ENCODE data around the gene CEP162. TPM values are rescaled to one million over a fixed set of nuclear protein-coding genes. Genes with fewer than 3 reads are reported as not detected.
"Not testable (repeated sequence)": the region's sequence is repeated elsewhere in the genome, so short reads cannot be mapped to it uniquely, and the experiment has no call there.

The CEP162 gene
- total RNA-seq, 1 donor, result 6.3 TPM

DNA sequence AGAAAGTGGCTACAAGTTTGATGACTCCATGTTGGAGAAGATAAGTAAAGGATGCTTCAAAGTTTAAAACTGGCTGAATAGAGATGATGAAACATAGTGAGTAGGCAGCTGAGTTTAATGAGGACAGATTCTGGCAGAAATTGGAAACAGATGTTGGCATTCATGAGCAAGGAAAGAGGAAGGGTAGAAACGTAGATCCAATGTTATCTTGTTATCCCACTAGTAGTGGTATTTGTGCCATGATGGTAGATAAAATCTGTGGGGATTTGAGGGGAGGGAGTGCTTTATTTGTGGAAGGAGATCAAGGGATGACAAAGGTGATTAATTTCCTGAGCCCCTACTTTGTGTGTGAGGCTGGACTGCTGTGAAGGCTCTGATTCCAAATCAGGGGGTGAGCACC is 124.4 kb downstream of the CEP162 start:
- Histone ChIP-seq H3K4me3 (ENCODE audit: low read length) (no peak overlapping the region), H3K4me1 (ENCODE audit: insufficient read depth, low read length) (no peaks in the 10 kb centered on the region), H3K27me3 (ENCODE audit: insufficient read depth, low read length) (no peaks in the 10 kb centered on the region), H3K9me3 (ENCODE audit: low read depth, low read length) (no peaks in the 10 kb centered on the region)

DNA sequence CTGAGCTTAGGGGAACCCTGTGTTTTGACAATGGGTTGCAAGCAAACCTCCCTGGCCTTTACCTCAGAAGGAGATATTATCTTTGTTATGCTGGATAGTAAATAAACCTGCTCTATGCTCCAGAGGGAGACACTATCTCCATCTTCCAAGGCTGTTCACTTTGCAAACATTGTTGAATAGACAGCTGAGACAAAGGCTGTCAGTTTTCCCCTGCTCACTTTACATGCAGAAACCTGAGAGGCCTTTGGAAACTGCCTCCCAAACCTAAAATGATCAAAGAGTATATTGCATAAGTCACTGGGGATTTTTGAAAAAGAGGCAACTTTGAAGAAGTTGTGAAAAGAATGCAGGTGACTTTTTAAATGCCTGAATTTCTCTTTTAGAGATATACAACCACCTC is 132.3 kb downstream of the CEP162 start:
- Histone ChIP-seq H3K4me3 (ENCODE audit: low read length) (no peak overlapping the region), H3K27me3 (ENCODE audit: insufficient read depth, low read length) (no peaks in the 10 kb centered on the region), H3K4me1 (ENCODE audit: insufficient read depth, low read length) (no peaks in the 10 kb centered on the region), H3K9me3 (ENCODE audit: low read depth, low read length) (no peaks in the 10 kb centered on the region)

DNA sequence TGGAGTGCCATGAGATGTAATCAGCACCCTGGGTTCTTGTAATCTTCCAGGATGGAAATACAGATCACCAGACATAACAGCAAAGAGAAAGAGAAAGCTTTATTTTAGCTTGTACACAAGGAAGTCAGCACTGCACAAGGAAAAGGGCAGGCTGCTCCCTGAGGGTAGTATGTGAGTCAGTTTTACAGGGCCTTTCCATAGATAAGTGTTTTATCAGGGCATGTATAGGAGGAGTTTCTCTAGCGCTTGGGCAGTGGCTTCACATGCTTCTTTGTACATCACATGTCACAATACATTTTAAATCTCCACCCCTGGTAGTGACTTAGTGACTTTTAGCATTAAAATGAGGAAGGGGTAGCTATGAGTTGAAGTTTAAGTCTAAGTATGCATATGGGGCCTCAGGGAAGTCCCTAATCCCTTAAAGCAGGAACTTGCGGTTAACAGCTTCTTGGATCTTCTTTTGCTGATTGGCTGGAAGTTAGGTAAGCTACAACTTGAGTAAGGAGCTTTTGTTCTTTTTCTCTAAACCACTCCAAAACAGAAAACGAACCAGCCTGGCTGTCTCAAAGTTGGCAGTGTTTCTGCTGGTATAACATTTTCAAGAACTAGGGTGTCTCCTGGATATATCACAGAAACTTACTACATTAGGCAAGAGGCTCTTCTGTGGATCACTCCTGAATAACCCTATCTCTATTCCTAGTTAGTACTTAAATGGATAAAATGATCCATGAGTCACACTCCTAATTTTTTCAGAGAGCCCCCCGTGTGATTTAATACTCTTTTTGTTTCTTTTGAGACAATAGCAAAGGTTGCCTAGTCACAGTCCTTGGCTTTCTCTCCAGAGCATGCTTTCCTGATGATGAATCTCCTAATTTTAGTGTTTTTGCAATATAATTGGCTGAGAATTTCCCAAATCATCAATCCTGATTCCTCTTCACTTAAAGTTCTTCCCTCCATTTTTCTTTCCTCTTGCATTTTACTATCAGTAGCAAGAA is 133.7 kb downstream of the CEP162 start:
- Histone ChIP-seq H3K4me1 (ENCODE audit: insufficient read depth, low read length) (no peaks in the 10 kb centered on the region), H3K9me3 (ENCODE audit: low read depth, low read length) (no peaks in the 10 kb centered on the region), H3K27me3 (ENCODE audit: insufficient read depth, low read length) (no peaks in the 10 kb centered on the region), H3K4me3 (ENCODE audit: low read length) (no peak overlapping the region)

DNA sequence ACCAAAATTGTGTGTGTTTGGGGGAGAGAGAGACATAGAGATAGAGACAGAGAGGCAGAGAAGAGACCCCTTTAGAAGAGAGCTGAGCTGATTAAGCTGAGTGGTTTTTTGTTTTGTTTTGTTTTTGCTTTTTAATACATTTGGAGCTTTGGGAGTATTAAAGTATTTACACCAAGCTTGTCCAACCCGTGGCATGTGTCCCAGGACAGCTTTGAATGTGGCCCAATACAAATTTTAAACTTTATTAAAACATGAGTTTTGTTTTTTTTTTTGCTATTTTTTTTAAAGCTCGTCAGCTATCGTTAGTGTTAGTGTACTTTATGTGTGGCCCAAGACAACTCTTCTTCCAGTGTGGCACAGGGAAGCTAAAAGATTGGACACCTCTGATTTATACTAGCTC is 137.9 kb downstream of the CEP162 start:
- H3K4me1 ChIP-seq (ENCODE audit: insufficient read depth, low read length), result no peaks in the 10 kb centered on the region
- no peak overlapping the region for H3K4me3 ChIP-seq (ENCODE audit: low read length)
- H3K27me3 ChIP-seq (ENCODE audit: insufficient read depth, low read length), result no peaks in the 10 kb centered on the region
- H3K9me3 ChIP-seq (ENCODE audit: low read depth, low read length), result no peaks in the 10 kb centered on the region

DNA sequence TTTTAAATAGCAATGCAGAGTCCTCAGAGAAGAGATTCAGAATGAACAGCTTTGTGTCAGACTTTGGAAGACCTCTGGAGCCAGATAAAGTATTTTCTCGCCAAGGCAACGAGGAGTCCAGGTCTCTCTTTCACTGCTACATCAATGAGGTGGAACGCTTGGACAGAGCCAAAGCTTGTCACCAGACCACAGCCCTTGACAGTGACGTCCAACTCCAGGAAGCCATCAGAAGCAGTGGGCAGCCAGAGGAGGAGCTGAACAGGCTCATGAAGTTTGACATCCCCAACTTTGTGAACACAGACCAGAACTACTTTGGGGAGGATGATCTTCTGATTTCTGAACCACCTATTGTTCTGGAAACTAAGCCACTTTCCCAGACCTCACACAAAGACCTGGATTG is 138.4 kb downstream of the CEP162 start:
- H3K4me1 ChIP-seq (ENCODE audit: insufficient read depth, low read length), result no peaks in the 10 kb centered on the region
- no peak overlapping the region for H3K4me3 ChIP-seq (ENCODE audit: low read length)
- H3K9me3 ChIP-seq (ENCODE audit: low read depth, low read length), result no peaks in the 10 kb centered on the region
- no peaks in the 10 kb centered on the region for H3K27me3 ChIP-seq (ENCODE audit: insufficient read depth, low read length)

DNA sequence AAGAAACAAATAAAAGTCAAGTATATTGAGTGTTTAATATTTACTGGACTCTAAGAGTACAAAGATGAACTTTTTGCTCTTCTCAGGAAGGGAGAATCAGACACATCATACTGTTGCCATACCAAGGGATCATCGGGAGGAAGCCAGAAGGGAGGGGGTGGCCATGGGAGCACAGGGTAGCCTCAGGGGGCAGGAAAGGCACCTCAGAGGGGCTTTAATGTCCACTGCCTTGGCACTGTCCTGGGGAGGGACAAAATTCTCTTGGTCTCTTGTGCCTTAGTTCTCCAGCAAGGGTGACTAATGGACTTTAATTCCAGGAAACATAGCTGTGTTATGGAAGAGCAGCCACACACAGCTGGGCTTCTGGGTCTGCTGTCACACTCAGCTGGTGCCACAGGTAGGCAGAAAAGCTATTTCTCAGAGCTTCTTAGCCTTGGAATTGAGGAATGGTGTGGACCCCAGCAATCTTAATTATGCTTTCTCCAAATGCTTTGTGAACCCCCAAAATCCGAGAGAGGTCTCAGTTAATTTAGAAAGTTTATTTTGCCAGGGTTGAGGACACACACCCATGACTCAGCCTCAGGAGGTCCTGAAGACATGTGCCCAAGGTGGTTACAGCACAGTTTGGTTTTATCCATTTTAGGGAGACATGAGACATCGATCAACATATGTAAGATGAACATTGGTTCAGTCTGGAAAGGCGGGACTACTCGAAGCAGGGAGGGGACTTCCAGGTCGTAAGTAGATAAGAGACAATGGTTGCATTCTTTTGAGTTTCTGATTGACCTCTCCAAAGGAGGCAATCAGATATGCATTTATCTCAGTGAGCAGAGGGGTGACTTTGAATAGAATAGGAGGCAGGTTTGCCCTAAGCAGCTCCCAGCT is 140.7 kb downstream of the CEP162 start:
- no peaks in the 10 kb centered on the region for H3K27me3 ChIP-seq (ENCODE audit: insufficient read depth, low read length)
- no peaks in the 10 kb centered on the region for H3K4me1 ChIP-seq (ENCODE audit: insufficient read depth, low read length)
- no peaks in the 10 kb centered on the region for H3K9me3 ChIP-seq (ENCODE audit: low read depth, low read length)
- H3K4me3 ChIP-seq (ENCODE audit: low read length), result no peak overlapping the region

DNA sequence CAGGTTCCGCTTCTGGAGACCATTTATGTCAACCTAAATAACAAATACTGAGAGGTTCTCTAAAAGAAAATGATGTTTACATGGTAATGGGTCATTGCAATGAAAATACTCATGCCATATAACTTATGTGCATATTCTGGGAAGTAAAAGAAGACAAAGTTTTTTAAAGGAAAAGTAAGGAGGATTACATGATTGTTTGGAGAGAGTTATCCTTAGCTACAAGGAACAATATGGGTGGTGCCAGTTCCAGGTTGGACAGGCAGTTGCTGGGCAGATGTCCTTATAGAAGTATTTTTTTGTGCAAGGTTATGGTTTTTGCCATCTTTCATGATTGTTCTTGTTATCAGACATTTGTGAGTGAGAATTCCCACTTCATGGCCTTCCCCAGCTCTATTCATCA is 141.4 kb downstream of the CEP162 start:
- H3K9me3 ChIP-seq (ENCODE audit: low read depth, low read length), result no peaks in the 10 kb centered on the region
- H3K4me1 ChIP-seq (ENCODE audit: insufficient read depth, low read length), result no peaks in the 10 kb centered on the region

DNA sequence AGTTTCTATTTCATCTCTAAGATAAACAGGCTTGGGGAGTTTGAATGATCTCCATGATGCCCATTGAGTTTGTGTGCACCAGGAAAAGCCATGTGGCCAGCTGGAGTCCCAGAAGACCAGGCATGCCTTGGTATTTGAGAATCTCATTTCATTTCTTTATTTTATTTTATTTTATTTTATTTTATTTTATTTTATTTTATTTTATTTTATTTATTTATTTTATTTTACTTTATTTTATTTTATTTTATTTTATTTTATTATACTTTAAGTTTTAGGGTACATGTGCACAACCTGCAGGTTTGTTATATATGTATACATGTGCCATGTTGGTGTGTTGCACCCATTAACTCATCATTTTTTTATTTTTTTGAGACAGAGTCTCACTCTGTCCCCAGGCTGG is 142.7 kb downstream of the CEP162 start:
- H3K9me3 ChIP-seq (ENCODE audit: low read depth, low read length); H3K27me3 ChIP-seq (ENCODE audit: insufficient read depth, low read length): not testable (repeated sequence)

More for the DNA sequence above, 141.4 kb downstream of the CEP162 start:
- no peak overlapping the region for H3K4me3 ChIP-seq (ENCODE audit: low read length)
- no peaks in the 10 kb centered on the region for H3K27me3 ChIP-seq (ENCODE audit: insufficient read depth, low read length)

DNA sequence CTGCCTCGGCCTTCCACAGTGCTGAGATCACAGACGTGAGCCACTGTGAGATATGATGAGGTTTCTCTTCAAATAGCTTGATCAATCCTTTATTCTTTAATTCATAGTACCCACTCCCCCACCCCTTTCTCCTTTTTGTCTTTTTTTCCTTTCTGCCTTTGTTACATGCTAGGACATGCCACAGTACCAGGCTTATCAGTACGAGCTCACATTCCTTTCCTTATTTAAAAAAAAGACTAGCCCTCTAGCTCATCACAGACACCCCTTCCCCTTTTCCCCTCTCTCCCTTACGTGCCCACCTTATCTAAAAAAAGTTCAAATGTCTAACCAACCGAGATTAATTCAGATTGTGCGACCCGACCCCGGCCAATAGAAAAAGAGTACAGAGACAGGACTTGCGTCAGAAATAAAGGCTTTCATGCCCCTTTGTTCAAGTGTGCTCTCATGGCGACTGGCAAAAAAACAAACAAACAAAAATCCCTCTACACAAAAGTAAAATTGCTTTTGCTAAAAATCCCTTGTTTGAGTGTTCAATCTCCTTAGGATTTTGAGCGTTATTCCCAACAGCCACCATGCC is 144.7 kb downstream of the CEP162 start:
- Histone ChIP-seq H3K27me3 (ENCODE audit: insufficient read depth, low read length) (no peaks in the 10 kb centered on the region), H3K4me1 (ENCODE audit: insufficient read depth, low read length) (no peaks in the 10 kb centered on the region), H3K4me3 (ENCODE audit: low read length) (no peak overlapping the region), H3K9me3 (ENCODE audit: low read depth, low read length) (no peaks in the 10 kb centered on the region)

More for the DNA sequence above, 142.7 kb downstream of the CEP162 start:
- H3K4me1 ChIP-seq (ENCODE audit: insufficient read depth, low read length); H3K4me3 ChIP-seq (ENCODE audit: low read length): not testable (repeated sequence)

DNA sequence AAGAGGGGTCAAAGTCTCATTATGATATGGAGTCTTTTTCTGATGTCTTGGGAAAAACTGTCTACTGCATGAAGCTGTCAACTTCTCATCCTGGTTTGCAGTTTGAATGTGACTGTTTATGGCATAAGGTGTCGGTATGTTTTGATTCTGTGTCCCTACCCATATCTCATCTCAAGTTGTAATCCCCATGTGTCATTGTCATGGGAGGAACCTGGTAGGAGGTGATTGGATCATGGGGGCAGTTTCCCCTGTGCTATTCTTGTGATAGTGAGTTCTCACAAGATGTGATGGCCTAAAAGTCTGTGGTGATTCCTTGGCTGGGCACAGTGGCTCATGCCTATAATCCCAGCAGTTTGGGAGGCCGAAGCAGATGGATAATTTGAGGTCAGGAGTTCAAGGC is 146.2 kb downstream of the CEP162 start:
- Histone ChIP-seq H3K4me1 (ENCODE audit: insufficient read depth, low read length) (no peaks in the 10 kb centered on the region), H3K9me3 (ENCODE audit: low read depth, low read length) (no peaks in the 10 kb centered on the region), H3K4me3 (ENCODE audit: low read length) (no peak overlapping the region), H3K27me3 (ENCODE audit: insufficient read depth, low read length) (no peaks in the 10 kb centered on the region)

DNA sequence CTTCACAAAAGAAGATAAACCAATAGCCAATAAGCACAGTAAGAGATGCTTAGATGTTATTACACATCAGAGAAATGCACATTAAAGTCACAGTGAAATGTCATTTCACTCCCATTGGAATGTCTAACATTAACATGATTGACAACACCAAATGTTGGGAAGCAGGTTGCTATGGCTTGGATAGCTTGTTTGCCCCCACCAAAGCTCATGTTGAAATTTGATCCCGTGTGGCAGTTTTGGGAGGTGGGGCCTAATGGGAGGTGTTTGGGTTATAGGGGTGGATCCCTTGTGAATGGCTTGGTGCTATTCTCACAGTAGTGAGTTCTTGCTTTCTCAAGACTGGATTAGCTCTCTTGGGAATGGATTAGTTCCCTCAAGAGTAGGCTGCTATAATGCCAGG is 149.1 kb downstream of the CEP162 start:
- H3K4me1 ChIP-seq (ENCODE audit: insufficient read depth, low read length), result no peaks in the 10 kb centered on the region
- H3K27me3 ChIP-seq (ENCODE audit: insufficient read depth, low read length), result no peaks in the 10 kb centered on the region
- H3K9me3 ChIP-seq (ENCODE audit: low read depth, low read length), result no peaks in the 10 kb centered on the region
- no peak overlapping the region for H3K4me3 ChIP-seq (ENCODE audit: low read length)

DNA sequence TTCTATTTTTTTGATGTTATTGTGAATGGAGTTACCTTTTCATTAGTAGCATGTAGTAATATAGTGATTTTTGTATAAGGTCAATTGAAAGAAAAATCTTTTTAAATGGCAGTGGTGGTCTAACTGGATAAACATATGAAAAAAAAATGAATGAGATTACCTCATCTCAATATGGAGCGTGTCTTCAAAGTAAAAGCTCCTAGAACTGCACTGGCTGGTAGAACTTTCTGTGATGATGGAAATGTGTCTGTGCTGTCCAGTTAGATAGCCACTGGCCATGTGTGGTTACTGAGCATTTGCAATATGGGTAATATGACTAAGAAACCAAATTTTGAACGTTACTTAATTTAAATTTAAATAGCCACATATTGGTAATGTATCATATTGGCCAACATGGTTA is 149.8 kb downstream of the CEP162 start:
- Histone ChIP-seq H3K9me3 (ENCODE audit: low read depth, low read length) (no peaks in the 10 kb centered on the region), H3K4me1 (ENCODE audit: insufficient read depth, low read length) (no peaks in the 10 kb centered on the region), H3K4me3 (ENCODE audit: low read length) (no peak overlapping the region), H3K27me3 (ENCODE audit: insufficient read depth, low read length) (no peaks in the 10 kb centered on the region)

DNA sequence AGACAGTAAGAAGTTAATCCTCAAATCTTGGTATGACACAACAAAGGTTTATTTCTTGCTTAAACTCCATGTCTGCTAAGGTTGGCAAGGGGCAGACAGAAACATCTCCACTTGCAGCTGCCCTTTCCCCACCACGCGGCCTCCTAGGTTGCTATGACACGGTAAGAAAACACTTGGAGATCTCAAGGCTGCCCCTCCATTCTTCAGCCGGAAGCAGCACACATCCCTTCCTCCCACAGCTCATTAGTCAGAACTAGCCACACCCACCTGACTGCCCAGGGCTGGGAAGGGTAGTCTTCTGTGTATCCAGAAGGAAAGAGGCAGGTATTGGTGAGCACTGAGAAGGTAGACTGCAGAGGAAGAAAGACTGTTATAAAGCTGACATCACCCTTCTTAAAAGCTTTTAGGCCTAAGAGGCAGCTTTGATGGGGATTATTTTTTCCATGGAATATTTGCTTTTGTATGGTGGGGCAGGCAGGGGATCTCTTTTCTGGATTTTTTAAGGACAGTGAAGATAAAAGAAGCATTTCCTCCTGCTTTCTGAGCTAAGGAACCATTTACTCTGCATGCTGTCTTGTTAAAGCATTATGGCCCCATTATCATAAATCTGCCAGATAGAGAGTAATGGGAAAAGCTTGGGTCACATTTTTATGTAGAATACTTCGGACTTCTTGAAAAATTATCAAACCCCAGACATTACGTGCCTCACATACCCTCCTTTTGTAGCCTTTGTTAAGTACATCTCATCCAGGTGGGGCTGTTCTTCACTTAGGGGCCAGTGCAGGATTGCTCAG is 152.3 kb downstream of the CEP162 start:
- no peaks in the 10 kb centered on the region for H3K4me1 ChIP-seq (ENCODE audit: insufficient read depth, low read length)
- no peak overlapping the region for H3K4me3 ChIP-seq (ENCODE audit: low read length)
- no peaks in the 10 kb centered on the region for H3K9me3 ChIP-seq (ENCODE audit: low read depth, low read length)
- no peaks in the 10 kb centered on the region for H3K27me3 ChIP-seq (ENCODE audit: insufficient read depth, low read length)

Measured in mononuclear cell (primary cell).